Stimulated activated CD8-positive, alpha-beta memory T cell treated with anti-CD3 and anti-CD28 coated beads, Interleukin-4, amount 100 ng/mL, for 48 hours (primary cell): ENCODE results near the gene TRAPPC4.
"Not testable (repeated sequence)": the region's sequence is repeated elsewhere in the genome, so short reads cannot be mapped to it uniquely, and the experiment has no call there.

Experiments
- DNase-seq: peaks from one replicate; pipeline ENCODE4 v3.0.0-alpha.2; 2020

TRAPPC4 gene

DNA sequence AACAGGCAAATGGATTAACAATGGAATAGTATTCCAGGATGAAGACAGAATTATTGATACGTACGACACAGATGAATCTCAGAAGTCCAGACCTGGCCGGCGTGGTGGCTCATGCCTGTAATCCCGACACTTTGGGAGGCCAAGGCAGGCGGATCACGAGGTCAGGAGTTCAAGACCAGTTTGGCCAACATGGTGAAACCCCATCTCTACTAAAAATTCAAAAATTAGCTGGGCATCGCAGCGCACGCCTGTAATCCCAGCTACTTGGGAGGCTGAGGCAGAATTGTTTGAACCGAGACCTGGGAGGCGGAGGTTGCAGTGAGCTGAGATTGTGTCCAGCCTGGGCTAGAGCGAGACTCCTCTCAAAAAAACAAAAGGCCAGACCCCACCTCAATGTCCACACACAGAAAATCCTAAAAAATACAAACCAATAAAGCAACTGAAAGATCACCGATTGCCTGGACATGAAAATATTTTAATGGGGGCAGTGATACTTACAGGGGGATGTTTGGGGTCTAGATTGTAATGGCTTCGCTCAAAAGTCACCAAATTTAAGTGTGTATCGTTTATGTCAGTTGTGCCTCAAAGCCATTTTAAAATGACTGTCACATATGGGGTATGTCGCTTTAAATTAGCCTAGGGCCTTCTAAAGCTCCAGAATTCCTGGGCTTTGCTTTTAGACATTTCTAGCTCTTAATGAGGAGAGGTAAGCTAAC is 4.2 kb upstream of the TRAPPC4 start:
- DNase-seq: no peak

DNA sequence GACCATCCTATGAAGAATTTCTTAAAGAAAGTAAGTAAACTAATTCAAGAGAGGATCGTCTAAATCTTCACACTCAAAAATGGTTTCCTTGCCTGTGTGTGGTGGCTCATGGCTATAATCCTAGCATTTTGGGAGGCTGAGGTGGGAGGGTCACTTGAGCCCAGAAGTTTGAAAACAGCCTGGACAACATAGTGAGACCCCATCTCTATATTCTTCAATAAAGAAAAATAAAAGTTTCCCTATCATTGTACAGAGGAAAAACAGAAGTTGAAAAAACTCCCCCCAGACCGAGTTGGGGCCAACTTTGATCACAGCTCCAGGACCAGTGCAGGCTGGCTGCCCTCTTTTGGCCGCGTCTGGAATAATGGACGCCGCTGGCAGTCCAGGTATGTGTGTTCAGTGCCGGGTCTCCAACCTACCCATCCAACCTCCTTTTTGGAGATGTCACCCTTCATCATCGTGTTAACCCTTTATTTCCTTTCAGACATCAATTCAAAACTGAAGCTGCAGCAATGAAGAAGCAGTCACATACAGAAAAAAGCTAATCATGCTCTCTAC is 3.4 kb upstream of the TRAPPC4 start:
- no peak for DNase-seq

DNA sequence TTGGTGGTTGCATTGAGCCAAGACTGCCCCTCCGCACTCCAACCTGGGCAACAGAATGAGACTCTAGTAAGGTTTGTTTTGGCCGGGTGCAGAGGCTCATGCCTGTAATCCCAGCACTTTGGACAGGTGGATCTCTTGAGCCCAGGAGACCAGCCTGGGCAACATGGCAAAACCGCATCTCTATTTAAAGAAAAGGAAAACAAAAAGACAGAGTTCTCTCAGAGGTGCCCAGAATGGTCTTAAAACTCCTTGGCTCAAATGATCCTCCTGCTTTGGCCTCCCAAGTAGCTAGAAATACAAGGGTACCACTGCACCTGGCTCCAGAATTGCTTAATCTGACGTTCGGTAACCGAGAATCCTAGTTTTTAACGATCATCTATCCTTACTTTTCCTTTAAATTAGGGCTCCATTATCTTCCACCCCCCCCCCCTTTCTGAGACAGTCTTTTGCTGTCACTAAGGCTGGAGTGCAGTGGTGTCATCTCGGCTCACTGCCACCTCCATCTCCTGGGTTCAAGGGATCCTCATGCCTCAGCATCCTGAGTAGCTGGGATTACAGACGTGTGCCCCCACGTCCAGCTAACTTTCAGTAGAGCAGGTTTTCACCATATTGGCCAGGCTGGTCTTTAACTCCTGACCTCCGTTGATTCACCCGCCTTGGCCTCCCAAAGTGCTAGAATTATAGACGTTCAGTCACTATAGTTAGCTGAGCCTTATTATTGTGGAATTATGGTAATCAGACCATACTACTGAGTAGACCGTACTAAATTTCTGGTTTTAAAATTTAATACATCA is 2.2 kb upstream of the TRAPPC4 start:
- DNase-seq: no peak

DNA sequence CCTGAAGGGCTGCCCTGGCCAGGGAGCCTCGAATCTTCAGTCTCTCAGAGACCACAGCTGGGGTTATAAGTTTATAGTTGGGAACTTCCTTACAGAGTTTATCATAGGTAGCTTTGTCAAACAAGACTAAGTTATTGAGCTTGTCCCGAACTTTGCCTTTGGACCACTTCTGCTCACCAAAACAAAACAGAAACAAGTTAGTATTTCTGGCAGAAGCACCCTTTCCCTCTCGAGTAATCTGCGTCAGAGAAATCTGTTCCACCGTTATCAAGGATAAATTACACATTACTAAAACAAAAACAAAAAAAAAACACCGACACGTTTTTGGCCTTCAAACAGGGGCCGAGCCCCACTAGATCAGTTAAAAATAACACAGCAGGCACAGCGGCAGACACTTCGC is 1.2 kb upstream of the TRAPPC4 start:
- DNase-seq: not testable (repeated sequence)

DNA sequence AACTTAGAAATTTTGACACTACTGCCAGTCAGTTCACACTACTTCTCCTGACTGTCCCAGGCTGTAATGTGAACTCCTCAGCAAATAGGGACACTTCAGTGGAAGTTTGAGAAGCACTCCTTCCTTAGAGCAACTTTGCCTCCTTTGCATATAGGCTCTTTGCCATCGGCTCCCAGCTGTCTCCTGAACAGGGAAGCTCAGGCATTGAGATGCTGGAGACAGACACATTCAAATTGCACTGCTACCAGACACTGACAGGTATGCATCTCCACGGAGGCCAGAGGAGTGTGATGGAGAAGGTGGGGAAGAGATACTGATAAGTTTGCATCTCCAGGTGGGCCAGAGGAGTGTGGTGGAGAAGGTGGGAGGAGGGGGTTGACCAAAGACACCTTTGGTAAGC is 1.4 kb downstream of the TRAPPC4 start:
- DNase-seq: no peak

DNA sequence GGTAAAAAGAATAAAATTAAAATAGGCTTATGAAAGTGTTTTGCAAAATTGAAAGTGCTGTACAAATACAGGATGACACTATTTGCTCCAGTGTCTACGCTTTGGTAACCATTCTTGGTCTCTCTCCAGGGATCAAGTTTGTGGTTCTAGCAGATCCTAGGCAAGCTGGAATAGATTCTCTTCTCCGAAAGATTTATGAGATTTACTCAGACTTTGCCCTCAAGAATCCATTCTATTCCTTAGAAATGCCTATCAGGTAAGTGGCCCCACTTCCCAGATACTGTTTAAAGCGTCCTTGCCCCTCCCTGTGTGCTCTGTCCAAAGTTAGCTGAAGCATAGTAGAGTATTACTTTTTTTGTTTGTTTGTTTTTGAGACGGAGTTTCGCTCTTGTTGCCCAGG is 3.1 kb downstream of the TRAPPC4 start:
- DNase-seq: no peak

DNA sequence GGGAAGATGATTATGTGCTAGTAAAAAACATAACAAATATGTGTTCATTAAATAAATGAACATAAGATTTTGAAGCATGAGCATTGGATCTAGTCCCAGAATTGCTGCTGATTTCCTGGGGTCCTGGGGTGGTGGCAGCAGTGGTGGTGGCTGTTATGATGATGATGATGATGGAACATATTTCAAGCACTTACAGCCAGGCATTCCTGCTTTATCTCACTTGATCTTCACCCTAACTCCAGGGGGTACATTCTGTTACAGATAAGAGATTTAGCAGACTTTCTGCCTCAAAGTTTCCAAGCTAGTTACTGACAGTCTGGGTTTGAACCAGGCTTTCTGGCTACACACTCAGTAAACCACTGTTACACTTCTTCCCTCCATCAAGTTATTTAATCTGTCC is 5.2 kb downstream of the TRAPPC4 start:
- no peak for DNase-seq

DNA sequence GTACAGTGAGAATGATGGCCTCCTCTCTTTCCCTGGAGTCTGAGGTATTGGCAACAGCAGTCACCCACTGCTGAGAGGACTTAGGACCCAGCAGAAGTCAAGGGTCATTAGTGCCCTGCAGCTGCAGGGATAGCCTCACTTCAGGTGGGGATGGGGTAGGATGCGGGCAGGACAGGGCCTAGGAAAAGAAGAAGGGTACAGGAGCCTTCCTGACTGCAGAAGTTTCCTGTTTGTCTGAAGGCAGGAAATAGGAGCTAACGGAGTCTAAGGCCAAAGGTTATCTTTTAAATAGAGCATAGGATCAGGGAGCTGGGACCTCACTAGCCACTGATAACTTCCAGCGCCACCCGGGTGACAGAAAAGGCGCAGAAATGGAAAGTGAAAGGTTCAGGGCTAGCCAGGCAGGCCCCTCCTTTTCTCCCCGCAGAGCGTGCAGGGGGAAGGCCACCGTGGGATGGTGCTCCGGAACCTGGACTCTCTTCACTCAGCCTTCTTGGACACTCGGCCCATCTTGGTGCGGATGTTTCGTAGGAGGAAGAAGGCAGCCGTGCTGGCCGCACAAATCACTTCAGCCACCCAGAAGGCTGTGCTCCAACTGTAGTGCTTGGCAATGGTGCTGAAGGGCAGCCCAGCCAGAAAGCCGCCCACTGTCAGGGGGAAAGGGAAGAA is 6.0 kb downstream of the TRAPPC4 start:
- DNase-seq: no peak

DNA sequence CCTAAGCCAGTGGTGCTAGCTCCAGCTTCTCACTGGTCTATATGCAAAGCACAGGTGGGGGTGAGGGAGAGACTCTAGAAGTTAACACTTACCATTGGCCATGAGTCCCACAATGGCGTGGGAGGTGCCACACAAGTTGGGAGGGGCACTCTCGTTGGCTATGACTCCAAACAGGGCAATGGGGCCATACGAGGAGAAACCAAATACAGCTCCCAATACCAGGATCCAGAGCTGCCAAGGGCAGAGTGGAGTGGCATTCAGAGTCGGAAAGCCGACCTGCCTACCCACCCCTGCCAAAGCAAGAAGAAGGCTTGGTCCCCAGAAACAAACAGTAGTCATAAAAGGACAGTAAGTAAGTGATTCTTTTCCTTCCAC is 6.5 kb downstream of the TRAPPC4 start:
- DNase-seq: no peak

DNA sequence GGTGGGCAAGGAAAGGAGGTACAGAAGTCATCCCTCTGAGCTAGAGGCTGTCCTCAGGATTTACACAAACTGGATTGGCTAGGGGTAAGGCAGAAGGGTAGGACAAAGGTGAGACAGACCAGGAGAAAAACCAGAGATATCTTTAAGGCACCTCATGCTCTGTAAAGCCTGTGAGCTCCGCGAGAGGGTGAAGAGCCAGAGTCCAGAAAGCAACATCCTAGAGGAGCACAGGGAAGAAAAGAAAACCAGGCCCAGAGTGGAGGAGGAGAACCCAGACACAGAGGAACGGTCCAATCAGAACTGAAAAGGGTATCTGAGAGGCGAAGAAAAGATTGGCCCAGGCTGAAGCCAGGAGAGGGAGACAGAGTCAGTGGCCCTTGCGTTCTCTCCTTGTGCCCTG is 7.0 kb downstream of the TRAPPC4 start:
- no peak for DNase-seq

DNA sequence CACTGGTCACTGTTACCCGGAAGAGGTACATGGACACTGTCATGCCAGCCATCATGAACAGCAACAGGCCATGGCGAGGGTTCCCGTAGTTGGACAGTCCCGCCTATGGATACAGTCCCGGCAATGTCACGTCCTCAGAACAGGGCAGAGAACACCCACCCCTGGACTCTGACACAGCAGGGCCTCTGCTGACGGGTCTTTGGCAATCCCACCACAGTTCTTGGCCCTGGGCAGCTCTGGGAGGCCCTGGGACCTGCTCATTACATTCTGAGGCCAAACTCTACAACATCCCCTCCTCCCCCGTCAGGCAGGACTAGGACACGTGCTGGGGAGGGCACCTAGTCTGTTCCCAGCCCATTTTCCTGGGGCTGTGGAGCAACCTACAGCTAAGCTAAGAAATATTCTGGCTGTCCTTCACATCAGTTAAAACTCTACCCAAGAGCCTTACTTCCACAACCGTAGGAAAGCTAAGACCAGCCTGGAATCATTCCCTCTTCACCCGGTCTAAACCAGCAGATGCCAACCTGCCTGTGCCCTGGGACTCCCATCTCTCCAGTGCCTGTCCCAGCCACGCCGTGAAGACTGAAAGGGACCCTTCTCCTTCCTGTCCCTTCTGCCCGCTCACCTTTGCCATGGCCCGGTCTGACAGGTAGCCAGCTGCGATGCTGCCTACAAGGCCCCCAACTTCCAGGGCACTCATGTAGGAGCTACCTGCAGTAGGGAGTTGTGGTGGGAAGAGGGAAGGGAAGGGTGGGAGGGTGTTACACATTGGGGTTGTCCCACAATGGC is 7.6 kb downstream of the TRAPPC4 start:
- no peak for DNase-seq

DNA sequence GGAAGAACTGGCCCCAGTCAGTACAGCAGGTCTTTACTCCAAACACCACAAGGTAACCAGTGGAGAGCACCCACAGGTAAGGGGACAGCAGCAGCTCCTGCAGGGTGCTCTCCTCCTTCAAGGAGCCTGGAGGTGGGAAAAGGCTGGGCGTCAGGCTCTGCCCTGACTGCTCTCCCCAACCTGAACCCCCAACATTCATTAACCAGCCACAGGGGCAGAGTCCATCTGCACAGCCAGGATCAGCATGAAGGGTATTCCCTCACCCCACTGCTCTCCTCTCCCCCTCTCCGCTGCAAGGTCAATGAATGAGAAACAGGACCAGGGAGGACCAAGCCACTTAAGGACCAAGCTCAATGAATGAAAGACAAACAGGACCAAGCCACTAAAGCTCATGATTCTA is 8.4 kb downstream of the TRAPPC4 start:
- DNase-seq: no peak

DNA sequence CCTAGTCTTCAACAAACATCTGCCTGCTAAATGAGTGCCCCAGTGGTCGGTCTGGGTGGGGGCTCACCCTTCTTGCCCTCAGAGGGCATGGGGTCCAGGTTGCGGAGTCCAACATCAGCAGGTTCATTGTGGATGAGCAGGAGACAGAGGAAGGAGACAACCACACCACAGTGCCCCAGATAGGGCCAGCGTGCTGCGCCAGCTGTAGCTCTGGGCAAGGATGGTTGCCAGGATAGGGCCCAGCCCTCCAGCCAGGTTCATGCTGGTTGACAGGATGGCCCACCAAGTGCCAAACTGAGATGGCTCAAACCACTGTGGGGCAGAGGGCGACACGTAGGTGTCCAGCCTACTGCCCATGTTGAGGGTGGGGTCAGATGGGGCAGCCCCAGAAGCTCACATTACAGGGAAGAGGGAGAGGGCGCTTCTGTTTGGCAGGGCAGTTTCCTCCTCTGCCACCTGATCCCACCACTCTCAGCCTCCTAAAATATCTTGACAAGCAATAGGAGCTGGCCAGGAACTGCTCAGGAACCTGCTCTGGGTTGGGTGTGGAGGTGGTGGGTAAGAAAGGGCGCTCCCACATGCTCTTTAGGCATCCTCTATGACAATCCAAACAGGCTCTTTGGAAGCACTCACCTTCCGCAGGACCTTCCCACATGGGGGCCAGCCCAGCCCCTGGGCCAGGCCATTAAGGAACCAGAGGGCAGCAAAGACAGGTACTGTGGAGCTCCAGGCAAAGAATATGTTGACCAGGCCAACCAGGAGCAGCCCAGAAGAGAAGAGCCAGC is 9.2 kb downstream of the TRAPPC4 start:
- no peak for DNase-seq

DNA sequence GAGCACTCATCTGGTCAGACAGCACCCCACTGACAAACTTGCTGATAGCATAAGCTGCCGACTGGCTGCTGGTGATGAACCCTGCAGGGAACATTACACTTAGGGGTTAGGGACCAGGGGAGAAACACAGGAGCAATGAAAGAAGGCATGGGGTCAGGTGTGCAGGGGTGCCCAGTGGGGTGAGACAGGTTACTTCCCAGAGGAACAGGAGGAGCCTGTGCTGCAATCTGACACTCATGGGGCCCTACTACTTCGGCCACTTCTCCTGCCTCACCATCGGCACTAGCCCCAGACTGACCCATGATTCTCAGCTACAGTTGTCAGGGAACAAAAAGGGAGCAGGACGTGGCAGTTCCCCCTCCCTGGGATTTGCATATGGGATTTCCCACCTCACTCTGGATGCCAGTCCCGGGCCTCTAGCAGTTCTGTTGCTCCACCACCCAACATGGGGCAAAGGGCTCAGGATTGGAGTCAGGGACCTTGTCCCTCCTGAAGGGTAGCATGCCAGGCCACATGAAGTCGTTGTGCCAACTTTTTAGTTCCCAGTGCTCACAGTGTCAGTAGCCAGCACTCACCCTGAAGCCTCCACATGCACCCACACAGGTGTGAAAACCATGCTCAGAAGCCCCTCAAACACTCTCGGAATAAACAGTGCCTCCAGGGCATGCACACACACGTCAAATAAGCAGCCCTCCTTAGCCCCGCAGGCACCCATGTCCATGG is 9.9 kb downstream of the TRAPPC4 start:
- DNase-seq: no peak

DNA sequence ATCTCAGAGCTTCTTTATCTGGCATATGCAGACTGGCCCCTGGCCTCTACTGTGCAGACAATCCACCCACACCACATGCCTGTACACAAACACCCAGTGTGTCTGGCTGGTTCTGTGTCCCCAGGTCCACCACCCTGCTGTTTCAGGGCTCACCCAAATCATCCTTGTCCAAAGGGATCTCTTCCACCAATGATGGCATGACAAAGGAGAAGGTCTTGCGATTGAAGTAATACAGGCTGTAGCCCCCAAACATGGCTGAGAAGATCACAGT is 10.4 kb downstream of the TRAPPC4 start:
- no peak for DNase-seq

DNA sequence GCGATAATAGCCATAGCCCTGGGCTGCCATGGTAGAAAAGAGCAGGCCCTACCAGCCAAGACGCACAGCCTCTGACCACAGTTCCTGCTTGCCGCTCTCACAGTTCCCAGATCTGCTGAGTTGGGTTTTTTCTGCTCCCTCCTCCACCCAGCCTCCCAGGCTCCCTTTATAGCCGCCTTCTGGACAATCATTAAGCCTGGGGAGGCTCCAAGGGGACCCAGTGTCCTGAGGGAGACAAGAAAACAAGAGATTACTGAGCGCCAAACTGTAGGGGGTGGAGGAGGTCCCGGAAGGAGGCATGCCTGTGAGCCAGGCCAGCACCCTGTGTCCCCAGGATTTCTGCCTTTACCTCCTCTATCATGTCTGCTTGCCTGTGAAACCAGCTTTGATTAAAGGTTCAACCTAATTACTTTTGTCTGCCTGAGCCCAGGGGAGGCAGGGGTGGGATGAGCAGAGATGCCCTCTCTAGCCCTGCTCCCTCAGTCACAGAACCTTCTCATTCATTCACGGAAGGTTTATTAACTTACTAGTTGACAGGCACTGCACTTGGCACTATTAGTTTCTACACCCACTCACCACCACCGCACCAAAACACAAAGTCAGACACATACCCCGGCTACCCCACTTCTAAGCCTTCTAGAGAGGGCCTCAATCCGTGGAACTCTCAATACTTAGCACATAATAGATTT is 10.9 kb downstream of the TRAPPC4 start:
- DNase-seq: peak; percentile 46

DNA sequence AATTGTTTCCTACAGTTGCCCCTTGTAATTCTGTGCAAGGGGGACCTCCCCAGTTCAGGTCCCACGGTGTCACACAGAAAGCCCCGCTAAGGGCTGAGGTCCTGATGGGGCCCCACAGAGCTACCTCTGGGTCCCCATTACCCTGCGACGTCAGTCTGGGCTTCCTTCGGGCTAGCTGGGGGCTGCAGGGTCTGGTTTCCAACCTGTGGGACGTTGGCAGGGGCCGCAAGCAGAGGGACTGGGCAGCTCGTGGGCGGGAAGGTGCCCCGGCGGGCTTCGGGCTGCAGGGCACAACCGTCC is 11.4 kb downstream of the TRAPPC4 start:
- DNase-seq: peak; percentile 39

DNA sequence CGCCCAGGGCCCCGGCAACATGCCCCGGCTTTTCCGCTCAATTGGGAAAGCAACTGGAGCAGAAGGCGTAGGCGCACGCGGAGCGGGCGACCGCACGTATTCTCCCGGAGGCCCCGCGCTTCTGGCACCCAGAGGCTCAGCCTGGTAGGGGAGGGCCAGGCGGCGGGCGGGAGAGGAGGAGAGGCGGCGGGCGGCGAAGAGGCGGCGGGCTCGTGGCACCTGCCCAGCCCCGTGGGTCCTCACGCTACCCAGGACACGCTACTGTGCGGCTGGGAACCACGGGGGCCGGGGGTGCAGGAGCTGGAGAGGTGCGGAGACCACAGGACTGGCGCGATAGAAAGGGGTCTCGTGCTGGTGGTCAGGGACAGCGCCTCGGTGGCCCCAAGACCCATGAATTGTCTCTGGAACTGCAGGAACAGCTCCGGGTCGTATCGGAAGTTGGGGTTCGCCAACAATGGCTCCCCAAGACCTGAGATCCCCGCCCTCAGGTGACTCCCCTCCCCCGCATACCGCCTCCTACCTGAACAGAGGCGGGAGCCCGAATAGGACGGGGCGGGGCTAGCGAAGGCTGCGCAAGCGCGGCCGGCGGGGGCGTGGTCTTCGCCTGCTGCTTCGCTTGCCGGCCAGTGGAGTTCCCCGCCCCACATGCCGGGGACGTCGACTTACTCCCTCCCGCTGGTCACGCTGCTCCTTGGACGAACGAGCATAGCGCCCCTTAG is 11.9 kb downstream of the TRAPPC4 start, which contains the start of gene SLC37A4:
Gene SLC37A4 (minus strand): TSS at position 549 of the 719 bp plus-strand sequence.
- DNase-seq: peak; percentile 100

DNA sequence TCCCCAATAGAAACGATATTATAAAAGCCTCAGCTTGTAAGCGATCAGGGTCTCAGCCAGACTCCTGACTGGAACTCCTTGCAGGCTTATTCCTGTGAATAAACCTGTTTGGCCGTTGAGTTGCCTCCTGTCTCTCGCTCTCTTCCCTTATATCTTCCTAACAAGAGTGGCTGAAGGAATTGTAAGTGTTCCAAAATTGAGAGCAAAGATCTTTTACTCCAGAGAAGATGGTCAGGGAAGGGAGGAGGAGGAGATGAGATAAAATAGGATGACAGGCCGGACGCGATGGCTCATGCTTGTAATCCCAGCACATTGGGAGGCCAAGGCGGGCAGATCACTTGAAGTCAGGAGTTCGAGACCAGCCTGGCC is 13.3 kb downstream of the TRAPPC4 start:
- DNase-seq: no peak

DNA sequence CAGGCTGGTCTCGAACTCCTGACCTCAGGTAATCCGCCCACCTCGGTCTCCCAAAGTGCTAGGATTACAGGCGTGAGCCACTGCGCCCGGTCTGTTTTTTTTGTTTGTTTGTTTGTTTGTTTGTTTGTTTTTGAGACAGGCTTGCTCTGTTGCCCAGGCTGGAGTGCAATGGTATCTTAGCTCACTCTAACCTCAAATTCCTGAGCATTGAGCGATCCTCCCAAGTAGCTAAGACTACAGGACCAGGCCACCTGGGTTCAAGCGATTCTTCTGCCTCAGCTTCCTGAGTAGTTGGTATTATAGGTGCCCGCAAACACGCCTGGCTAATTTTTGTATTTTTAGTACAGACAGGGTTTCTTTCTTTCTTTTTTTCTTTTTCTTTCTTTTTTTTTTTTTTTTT is 14.9 kb downstream of the TRAPPC4 start:
- DNase-seq: not testable (repeated sequence)

DNA sequence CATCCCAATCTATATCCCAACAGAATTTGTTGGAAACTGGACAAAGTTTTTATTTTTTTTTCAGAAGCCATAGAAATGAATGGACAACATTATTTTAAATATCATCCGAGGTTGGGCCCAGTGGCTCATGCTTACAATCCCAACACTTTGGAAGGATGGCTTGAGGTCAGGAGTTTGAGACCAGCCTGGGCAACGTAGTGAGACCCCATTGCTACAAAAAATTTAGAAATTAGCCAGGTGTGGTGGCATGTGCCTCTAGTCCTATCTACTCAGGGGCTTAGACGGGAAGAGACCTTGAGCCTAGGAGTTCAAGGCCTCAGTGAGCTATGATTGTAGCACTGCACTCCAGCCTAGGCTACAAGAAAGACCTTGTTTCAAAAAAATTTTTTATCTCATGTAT is 16.2 kb downstream of the TRAPPC4 start:
- DNase-seq: no peak
